Mesenchymal stem cell (in vitro differentiated cells and primary cell): Measurements from ENCODE around the gene HGS.

Experiments
- DNase-seq: peaks from one replicate; pipeline ENCODE4 v3.0.0-alpha.2; 2013
- H2AFZ ChIP-seq: one replicate; pipeline ENCODE4 v1.6.1; 2013; ENCODE audit warnings: low read depth, mild to moderate bottlenecking, control low read depth, inconsistent platforms, low read length, moderate library complexity
- H2AK5ac ChIP-seq: 2 replicates; pipeline ENCODE4 v1.6.1; 2013; ENCODE audit warnings: low read length, moderate library complexity, mild to moderate bottlenecking, inconsistent platforms; ENCODE audit not compliant: severe bottlenecking
- H2BK120ac ChIP-seq: one replicate; pipeline ENCODE4 v1.6.1; 2013; ENCODE audit warnings: low read depth, mild to moderate bottlenecking, inconsistent platforms, low read length, moderate library complexity
- H2BK12ac ChIP-seq, 2 experiments: one replicate each; pipeline ENCODE4 v1.6.1; 2013; ENCODE audit warnings: inconsistent platforms in 2 of 2, low read length in 2 of 2, mild to moderate bottlenecking in 2 of 2, moderate library complexity in 2 of 2, control low read depth in 1 of 2
- H2BK15ac ChIP-seq: one replicate; pipeline ENCODE4 v1.6.1; 2013; ENCODE audit warnings: mild to moderate bottlenecking, low read depth, inconsistent platforms; ENCODE audit not compliant: poor library complexity, severe bottlenecking
- H2BK5ac ChIP-seq: 2 replicates; pipeline ENCODE4 v1.6.1; 2013; ENCODE audit warnings: low read depth, mild to moderate bottlenecking, low read length, control low read depth, inconsistent platforms; ENCODE audit not compliant: poor library complexity, severe bottlenecking
- H3K14ac ChIP-seq, 2 experiments: one replicate each; pipeline ENCODE4 v1.6.1; 2013; ENCODE audit warnings: inconsistent platforms in 2 of 2, low read length in 2 of 2, control low read depth in 1 of 2, mild to moderate bottlenecking in 1 of 2, moderate library complexity in 1 of 2
- H3K18ac ChIP-seq, 2 experiments: one replicate each; pipeline ENCODE4 v1.6.1; 2013; ENCODE audit warnings: inconsistent platforms in 2 of 2, low read length in 2 of 2, control low read depth in 1 of 2, low read depth in 1 of 2, mild to moderate bottlenecking in 1 of 2
- H3K23ac ChIP-seq, 2 experiments: one replicate each; pipeline ENCODE4 v1.6.1; 2013; ENCODE audit warnings: inconsistent platforms in 2 of 2, low read length in 2 of 2, mild to moderate bottlenecking in 2 of 2, moderate library complexity in 2 of 2, control low read depth in 1 of 2
- H3K27ac ChIP-seq: 2 replicates; pipeline ENCODE4 v1.5.1; 2013; ENCODE audit warnings: mild to moderate bottlenecking, moderate library complexity, low read length, control low read depth, inconsistent platforms; ENCODE audit not compliant: poor library complexity, severe bottlenecking
- H3K27me3 ChIP-seq, 2 experiments: 2 replicates each; pipeline versions ENCODE4 v1.6.1 to v1.7.0; 2013; ENCODE audit warnings: low read length in 2 of 2, mild to moderate bottlenecking in 2 of 2, moderate library complexity in 2 of 2, control low read depth in 1 of 2, inconsistent platforms in 1 of 2; ENCODE audit not compliant: control insufficient read depth in 1 of 2, insufficient read depth in 1 of 2
- H3K36me3 ChIP-seq, 2 experiments: 2 replicates each; pipeline versions ENCODE4 v1.6.1 to v1.7.0; 2013; ENCODE audit warnings: low read length in 2 of 2, control low read depth in 1 of 2, inconsistent platforms in 1 of 2, low read depth in 1 of 2, mild to moderate bottlenecking in 1 of 2; ENCODE audit not compliant: insufficient read depth in 2 of 2, control insufficient read depth in 1 of 2
- H3K4ac ChIP-seq, 2 experiments: one replicate each; pipeline ENCODE4 v1.6.1; 2013; ENCODE audit warnings: inconsistent platforms in 2 of 2, low read length in 2 of 2, mild to moderate bottlenecking in 2 of 2, moderate library complexity in 2 of 2, control low read depth in 1 of 2, low read depth in 1 of 2
- H3K4me1 ChIP-seq: 2 replicates; pipeline ENCODE4 v1.6.1; 2013; ENCODE audit warnings: low read depth, low read length, control low read depth; ENCODE audit not compliant: control insufficient read depth, insufficient read depth
- H3K4me2 ChIP-seq: 2 replicates; pipeline ENCODE4 v1.6.1; 2013; ENCODE audit warnings: low read length, mild to moderate bottlenecking, inconsistent platforms; ENCODE audit not compliant: poor library complexity, severe bottlenecking
- H3K4me3 ChIP-seq, 2 experiments: 2 replicates each; pipeline versions ENCODE4 v1.5.1 to v1.7.0; 2013; ENCODE audit warnings: low read length in 2 of 2, mild to moderate bottlenecking in 2 of 2, control low read depth in 1 of 2, low read depth in 1 of 2; ENCODE audit not compliant: insufficient read depth in 1 of 2
- H3K79me1 ChIP-seq: replicated peaks from 2 replicates; pipeline ENCODE4 v1.6.1; 2013; ENCODE audit warnings: mild to moderate bottlenecking, control low read depth, low read length, inconsistent platforms; ENCODE audit not compliant: poor library complexity, severe bottlenecking
- H3K9ac ChIP-seq: 2 replicates; pipeline ENCODE4 v1.7.0; 2013; ENCODE audit warnings: mild to moderate bottlenecking, low read length, moderate library complexity
- H3K9me3 ChIP-seq: 2 replicates; pipeline ENCODE4 v1.7.0; 2013; ENCODE audit warnings: mild to moderate bottlenecking, low read length; ENCODE audit not compliant: control insufficient read depth
- H4K8ac ChIP-seq: one replicate; pipeline ENCODE4 v1.6.1; 2013; ENCODE audit warnings: inconsistent platforms, mild to moderate bottlenecking, low read length, moderate library complexity
- H4K91ac ChIP-seq: one replicate; pipeline ENCODE4 v1.6.1; 2013; ENCODE audit warnings: mild to moderate bottlenecking, low read length, inconsistent platforms
- WGBS: methylation state at CpG from one replicate; pipeline ENCODE4 v1.1.7; 2013; ENCODE audit warnings: mixed read lengths; 5-methylcytosine and 5-hydroxymethylcytosine counted together

The HGS gene

GRCh38 chr17:81682565-81683207, 1.1 kb upstream of the HGS start:
- Histone ChIP-seq H3K4me2 (peak overlapping the region; percentile 69), H3K36me3 (peaks cover 31 to 40% of the 10 kb centered on the region in 2 experiments), H3K4me3 (peak overlapping the region; percentile 85 to 89), H4K91ac (peak overlapping the region; percentile 54), H3K18ac (peak overlapping the region in 1 of 2 experiments; percentile 66), H3K79me1 (peaks cover 10% of the 10 kb centered on the region), H3K27ac (peak overlapping the region; percentile 85), H3K4ac (peak overlapping the region in 1 of 2 experiments; percentile 92), H3K23ac (no peak overlapping the region), H3K9me3 (no peaks in the 10 kb centered on the region), H2BK15ac (no peak overlapping the region), H3K9ac (peak overlapping the region; percentile 92), H2BK5ac (peak overlapping the region; percentile 87), H4K8ac (peak overlapping the region; percentile 81), H3K14ac (no peak overlapping the region), H2AFZ (no peak overlapping the region), H2BK12ac (no peak overlapping the region), H2BK120ac (no peak overlapping the region), H3K4me1 (peaks cover 40% of the 10 kb centered on the region), H2AK5ac (peak overlapping the region; percentile 50), H3K27me3 (no peaks in the 10 kb centered on the region)
- WGBS: 43% methylated on average over 19 of the region's 19 CpGs
- peak; percentile 50 for DNase-seq

DNA sequence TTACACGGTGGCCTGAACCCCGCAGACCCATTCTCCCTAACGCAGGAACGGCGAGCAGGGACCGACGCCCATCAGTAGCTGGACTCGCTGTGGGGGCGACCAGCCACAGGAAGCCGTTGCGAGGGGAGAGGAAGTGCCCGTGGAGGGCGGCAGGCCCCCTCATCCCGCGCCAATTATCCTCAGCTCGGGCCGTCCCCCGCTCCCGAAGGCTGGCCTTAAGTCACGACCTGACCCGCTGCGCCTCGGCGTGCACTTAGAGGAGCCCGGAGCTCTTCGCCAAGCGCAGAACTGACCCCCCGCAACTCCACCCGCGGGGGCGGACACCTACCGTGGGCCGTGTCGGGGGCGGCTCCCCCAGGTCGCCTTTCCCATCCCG, 615 bp upstream of the HGS start:
- Histone ChIP-seq H3K9me3 (no peaks in the 10 kb centered on the region), H2AFZ (peak overlapping the region; percentile 77), H2BK12ac (peak overlapping the region in 1 of 2 experiments; percentile 39), H3K4me1 (peaks cover 38% of the 10 kb centered on the region), H3K4me3 (peak overlapping the region; percentile 85 to 89), H3K27ac (peak overlapping the region; percentile 85), H3K36me3 (peaks cover 36 to 45% of the 10 kb centered on the region in 2 experiments), H2AK5ac (peak overlapping the region; percentile 50), H2BK5ac (peak overlapping the region; percentile 87), H3K4ac (peak overlapping the region; percentile 83 to 92), H3K9ac (peak overlapping the region; percentile 92), H3K27me3 (no peaks in the 10 kb centered on the region), H2BK15ac (no peak overlapping the region), H3K14ac (peak overlapping the region in 1 of 2 experiments; percentile 15), H2BK120ac (no peak overlapping the region), H4K91ac (peak overlapping the region; percentile 54), H3K4me2 (peak overlapping the region; percentile 69), H3K79me1 (peaks cover 10% of the 10 kb centered on the region), H3K18ac (peak overlapping the region; percentile 44 to 66), H4K8ac (peak overlapping the region; percentile 81), H3K23ac (peak overlapping the region in 1 of 2 experiments; percentile 70)
- 1% methylated on average over 37 of the region's 37 CpGs for WGBS
- DNase-seq: no peak

GRCh38 chr17:81684442-81684911, 666 bp downstream of the HGS start:
- no peak overlapping the region for H2BK120ac ChIP-seq
- peak overlapping the region; percentile 78 to 80 for H3K4ac ChIP-seq
- no peaks in the 10 kb centered on the region for H3K9me3 ChIP-seq
- H3K36me3 ChIP-seq: peaks cover 49 to 54% of the 10 kb centered on the region in 2 experiments
- H3K79me1 ChIP-seq: peaks cover 11% of the 10 kb centered on the region
- no peak overlapping the region for H4K91ac ChIP-seq
- H2AK5ac ChIP-seq: peak overlapping the region; percentile 7
- peaks cover 40% of the 10 kb centered on the region for H3K4me1 ChIP-seq
- peak overlapping the region; percentile 35 to 70 for H3K18ac ChIP-seq
- H3K14ac ChIP-seq: no peak overlapping the region
- DNase-seq: peak; percentile 89
- 14% methylated on average over 16 of the region's 16 CpGs for WGBS
- peak overlapping the region; percentile 92 for H3K9ac ChIP-seq
- H2AFZ ChIP-seq: no peak overlapping the region
- H2BK15ac ChIP-seq: no peak overlapping the region
- no peaks in the 10 kb centered on the region for H3K27me3 ChIP-seq
- peak overlapping the region; percentile 92 for H3K4me2 ChIP-seq
- peak overlapping the region; percentile 85 for H3K27ac ChIP-seq
- no peak overlapping the region for H2BK5ac ChIP-seq
- H3K23ac ChIP-seq: peak overlapping the region in 1 of 2 experiments; percentile 46
- H4K8ac ChIP-seq: peak overlapping the region; percentile 50
- H3K4me3 ChIP-seq: peak overlapping the region; percentile 88 to 89
- no peak overlapping the region for H2BK12ac ChIP-seq

DNA sequence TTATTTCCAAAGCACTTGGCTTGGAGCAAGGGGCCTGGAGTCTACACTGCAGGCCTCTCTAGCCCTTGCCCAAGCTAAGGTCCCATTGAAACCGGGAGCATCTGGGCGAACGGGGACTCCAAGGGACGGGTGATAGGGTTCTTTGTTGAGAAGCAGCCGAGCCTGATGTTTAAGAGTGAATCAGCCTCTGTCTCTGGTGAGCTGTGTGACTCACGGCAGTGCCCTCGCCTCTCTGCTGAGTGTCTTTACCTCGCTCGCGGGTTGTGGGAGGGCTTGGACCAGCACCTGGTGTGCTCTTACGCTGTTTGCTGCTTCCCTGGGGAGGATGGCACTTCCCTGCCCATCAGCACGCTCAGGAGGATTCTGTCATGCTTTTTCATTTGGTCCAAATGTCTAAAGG, 1.3 kb downstream of the HGS start:
- H3K9me3 ChIP-seq: no peaks in the 10 kb centered on the region
- no peak overlapping the region for H3K18ac ChIP-seq
- H2BK12ac ChIP-seq: no peak overlapping the region
- H3K4me1 ChIP-seq: peaks cover 37% of the 10 kb centered on the region
- peak; percentile 84 for DNase-seq
- no peaks in the 10 kb centered on the region for H3K27me3 ChIP-seq
- H3K9ac ChIP-seq: peak overlapping the region; percentile 92
- H3K36me3 ChIP-seq: peaks cover 54 to 55% of the 10 kb centered on the region in 2 experiments
- peak overlapping the region; percentile 85 for H3K27ac ChIP-seq
- no peak overlapping the region for H2BK15ac ChIP-seq
- no peak overlapping the region for H2AFZ ChIP-seq
- H3K79me1 ChIP-seq: peaks cover 10% of the 10 kb centered on the region
- H2AK5ac ChIP-seq: no peak overlapping the region
- peak overlapping the region; percentile 2 for H4K91ac ChIP-seq
- no peak overlapping the region for H3K4ac ChIP-seq
- peak overlapping the region; percentile 88 to 89 for H3K4me3 ChIP-seq
- peak overlapping the region; percentile 92 for H3K4me2 ChIP-seq
- H4K8ac ChIP-seq: no peak overlapping the region
- 37% methylated on average over 12 of the region's 12 CpGs for WGBS
- no peak overlapping the region for H3K14ac ChIP-seq
- H2BK120ac ChIP-seq: no peak overlapping the region
- H3K23ac ChIP-seq: peak overlapping the region in 1 of 2 experiments; percentile 18
- no peak overlapping the region for H2BK5ac ChIP-seq
